Stimulated activated CD4-positive, alpha-beta T cell treated with anti-CD3 and anti-CD28 coated beads, Interleukin-4, amount 100 ng/mL, for 48 hours (primary cell): ENCODE data around the gene LRRC15.

Experiments
- DNase-seq, 2 donors: peaks; one replicate each; pipeline ENCODE4 v3.0.0-alpha.2; 2020; ENCODE audit warnings: low read depth in 2 of 2

Gene LRRC15

DNA sequence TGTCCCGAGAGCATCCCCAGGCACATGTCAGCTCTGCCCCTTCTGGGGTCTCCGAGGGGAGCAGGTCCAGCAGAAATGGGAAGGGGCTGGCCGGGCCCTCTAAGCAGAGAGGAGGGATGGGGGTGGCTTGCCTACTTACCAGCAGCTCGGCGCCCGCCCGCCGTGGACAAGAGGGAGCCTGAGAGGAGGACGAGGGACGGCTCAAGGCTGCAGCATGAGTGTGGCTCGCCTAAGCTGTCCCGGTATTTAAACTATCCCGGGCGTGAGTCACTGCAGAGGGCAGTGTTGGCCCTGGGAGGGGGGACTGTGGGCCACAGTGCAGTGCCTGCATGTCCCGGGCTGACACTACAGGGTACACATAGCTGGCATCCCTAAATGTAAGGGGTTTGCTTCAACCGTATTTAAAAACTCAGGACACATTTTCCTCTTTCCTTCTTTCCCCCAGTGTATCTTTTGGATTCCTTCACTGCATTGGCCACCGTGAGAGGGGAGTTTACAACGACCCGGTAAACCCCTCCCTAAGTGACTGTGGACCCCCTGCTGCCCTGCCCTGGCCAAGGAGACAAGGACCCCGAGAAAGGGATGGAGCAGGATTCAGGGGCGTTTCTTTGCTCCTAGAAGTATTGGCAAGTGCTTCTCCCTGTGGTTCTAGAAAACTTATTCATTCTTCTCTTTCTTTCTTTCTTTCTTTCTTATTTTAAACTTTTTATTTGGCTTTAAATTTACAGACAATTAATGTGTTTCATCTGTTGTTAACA lies at the start of gene LRRC15:
TSS of gene LRRC15 (minus strand) at position 222 of the 758 bp plus-strand sequence. CDS start 8,700 bp downstream, outside the sequence.
- no peak for DNase-seq

- no peak for DNase-seq
Observed at GRCh38 chr3:194418671-194419070, 49.1 kb upstream of the LRRC15 start.

DNA sequence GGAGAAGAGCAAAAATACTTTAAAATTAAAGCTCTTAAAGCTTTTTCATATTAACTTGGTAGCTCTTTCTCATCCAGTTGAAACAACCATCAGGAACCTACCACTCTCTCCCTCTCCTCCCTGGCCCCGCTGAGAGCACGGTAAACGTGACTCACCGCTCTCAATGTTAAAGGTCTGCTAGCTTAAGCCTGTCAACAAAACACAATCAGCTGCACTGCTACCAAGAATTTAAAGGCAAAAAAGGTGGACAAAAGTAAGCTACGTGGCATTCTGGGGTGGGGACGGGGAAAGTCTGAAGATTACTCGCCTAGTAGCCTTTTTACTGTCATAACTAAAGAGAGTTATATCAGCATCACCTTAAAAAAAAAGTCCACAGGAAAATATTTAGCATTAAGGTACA lies 37.9 kb upstream of the LRRC15 start:
- DNase-seq, result no peak

DNA sequence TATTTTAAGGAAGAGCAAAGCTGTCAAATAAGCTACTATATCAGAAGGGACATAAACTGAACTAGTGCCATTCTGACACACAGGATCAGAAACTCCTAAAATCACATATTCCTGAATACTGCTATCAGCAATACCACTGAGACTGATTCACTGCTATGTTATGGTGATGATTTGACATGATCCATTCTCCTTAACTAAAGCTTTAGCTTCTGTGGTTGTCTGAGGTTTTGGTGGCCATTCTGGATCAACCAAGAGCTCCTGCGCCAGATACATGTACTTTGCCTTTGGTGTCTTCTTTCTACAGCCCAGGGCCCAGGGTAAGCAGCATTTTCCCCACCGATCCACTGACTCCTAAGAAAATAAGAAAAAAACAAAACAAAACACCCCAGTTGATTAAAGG lies 36.2 kb upstream of the LRRC15 start:
- no peak for DNase-seq

- peak in 1 of 2 donors; percentile 26 for DNase-seq
Observed at GRCh38 chr3:194404365-194405140, 35.0 kb upstream of the LRRC15 start.

DNA sequence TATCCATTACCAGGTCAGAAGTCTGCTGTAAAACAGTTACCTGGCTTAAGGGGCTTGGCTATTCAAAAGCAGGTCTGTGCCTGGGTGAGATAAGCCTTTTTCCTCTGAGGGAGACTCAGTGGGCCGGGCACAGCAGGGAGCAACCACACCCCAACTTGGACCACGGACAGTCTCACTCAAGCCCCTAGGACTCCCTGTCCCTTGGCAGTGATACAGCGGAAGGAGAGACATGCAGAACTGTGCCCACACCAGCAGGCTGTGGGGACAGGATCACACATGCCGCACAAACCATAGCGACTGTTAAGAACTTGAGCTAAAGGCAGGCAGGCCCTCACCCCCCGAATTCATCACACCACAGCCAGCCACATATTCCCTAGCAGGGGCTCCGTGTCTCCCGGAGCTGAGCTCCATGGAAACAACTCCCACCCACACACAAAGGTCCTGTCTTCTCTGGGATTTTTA lies 32.4 kb upstream of the LRRC15 start:
- no peak for DNase-seq

DNA sequence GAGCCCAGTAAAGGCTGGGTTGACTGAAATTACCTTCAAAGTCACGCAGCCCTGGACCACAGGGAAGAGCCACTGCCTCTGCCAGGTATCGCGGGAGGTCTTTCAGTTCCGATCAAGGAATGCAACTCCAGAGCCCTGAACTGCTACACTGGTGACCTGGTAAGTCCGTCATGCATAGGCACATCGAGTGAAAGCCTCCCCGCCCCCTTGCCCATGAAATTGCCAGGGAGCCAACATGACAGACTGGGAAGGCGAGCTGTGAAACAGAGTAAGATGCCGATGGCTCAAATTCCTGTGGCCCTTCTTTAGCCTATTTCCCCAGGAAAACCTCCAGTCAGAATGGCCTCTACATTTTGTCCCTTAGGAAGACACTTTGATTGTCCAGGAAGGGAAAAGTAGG lies 31.8 kb upstream of the LRRC15 start:
- no peak for DNase-seq

DNA sequence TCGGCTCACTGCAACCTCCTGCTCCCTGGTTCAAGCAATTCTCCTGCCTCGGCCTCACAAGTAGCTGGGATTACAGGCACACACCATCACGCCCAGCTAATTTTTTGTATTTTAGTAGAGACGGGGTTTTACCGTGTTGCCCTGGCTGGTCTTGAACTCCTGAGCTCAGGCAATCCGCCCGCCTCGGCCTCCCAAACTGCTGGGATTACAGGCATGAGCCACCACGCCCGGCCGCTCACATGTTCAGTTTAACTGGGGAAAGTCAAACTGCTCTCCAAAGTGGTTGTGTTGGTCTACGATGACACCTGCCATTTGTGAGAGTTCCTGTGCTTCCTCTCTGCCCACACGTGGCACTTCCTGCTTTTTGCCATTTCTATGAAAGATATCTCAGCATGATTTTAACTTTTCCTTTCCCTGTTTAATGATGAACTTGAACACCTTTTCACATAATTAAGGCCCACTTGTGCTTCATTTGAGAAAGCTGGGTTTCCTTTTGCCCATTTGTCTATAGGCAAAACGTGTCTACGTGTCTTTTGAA lies 30.4 kb upstream of the LRRC15 start:
- DNase-seq, result no peak

DNA sequence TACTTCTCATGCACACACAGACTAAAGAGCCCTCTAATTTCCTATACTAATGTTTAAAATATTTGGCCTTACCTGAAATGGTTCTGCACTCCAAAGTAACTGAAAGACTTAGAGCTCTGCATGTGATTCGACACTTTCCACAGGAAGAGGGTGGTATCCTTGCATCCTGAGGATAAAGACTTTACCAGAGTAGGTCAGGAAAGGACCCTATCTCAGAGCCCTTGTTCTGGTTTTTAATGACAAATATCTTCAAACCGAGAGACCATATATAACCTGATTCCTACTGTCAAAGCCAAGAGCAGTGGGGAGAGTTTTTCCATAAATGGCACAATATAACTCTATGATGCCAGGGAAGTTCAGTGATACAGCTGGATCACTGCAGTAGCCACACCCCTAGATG lies 29.6 kb upstream of the LRRC15 start, which contains the start of gene GP5:
TSS of gene GP5 (minus strand) at position 101 of the 400 bp plus-strand sequence. CDS start 984 bp downstream, outside the sequence.
- DNase-seq, result no peak

DNA sequence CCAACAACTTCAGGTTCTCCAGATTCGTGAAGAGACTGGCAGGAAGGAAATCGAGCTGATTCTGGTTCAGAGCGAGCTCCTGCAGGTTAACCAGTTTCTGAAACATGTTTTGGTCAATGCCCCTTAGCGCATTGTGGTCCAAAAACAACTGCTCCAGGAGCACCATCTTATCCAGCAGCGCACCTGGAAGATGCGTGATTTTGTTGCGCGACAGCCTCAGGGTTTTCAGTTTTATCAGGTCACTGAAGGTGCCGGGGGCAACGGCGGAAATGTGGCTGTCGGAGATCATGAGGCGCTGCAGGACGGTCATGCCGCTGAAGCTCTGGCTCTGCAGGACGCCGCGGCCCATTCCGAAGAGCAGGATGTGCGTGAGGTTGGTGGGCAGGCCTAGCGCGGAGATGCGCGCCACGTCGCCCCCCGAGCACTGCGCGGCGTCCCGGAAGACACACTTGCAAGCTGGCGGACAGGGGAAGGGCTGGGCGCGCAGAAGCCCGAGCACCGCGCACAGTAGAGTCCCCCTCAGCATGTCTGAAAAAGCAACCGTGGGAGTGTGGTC lies 28.3 kb upstream of the LRRC15 start:
- DNase-seq, result no peak

DNA sequence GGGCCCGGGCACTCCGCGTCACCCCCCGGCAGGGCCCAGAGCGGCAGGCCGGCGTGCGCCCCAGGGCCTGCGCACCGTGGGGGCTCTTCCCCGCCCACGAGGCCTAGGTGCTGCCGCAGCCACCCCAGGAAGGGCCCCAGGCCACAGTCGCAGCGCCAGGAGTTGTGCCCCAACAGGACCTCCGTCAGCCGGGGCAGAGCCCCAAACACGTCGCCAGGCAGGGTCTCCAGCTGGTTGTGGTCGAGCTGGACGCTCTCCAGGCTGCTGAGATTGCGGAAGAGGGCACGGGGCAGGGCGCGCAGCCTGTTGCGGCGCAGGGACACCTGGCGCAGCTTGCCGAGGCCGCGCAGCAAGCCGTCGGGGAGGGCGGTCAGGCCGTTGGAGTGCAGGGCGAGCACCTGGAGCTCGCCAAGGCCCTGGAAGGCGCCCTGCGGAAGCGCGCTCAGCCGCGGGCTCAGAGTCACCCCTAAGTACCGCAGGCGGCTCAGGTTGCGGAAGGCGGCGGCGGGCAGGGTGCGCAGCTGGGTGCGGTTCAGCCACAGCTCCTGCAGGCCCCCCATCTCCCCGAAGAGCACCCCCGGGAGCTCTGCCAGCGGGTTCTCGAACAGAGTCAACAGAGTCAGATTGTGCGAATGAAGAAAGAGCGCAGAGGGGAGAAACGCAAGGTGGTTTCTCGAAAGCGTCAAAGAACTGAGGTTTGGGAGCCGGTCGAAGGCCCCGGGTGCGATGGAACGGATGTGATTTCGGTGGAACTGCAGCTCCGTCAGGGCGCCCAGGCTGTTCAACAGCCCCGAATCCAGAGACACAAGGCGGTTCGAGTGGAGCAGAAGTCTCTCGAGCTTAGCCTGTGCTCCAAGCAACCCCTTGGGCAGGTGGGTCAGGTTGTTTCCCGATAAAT lies 27.6 kb upstream of the LRRC15 start:
- DNase-seq, result no peak

DNA sequence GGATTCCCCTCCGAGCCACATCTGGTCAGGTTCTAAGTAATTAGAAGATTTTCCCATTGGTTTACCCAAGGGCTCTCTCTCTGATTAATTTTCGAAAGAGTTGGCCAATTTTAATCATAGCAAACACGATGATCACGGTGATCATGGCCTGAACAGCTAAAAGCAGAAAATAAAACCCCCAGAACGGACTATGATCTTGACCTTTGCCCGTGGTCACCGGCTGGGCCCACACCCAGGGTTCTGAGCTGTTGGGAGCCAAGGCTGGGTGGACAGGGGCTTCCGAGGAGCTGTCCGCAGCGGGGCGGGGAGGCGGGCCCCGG lies 27.0 kb upstream of the LRRC15 start:
- DNase-seq, result no peak

DNA sequence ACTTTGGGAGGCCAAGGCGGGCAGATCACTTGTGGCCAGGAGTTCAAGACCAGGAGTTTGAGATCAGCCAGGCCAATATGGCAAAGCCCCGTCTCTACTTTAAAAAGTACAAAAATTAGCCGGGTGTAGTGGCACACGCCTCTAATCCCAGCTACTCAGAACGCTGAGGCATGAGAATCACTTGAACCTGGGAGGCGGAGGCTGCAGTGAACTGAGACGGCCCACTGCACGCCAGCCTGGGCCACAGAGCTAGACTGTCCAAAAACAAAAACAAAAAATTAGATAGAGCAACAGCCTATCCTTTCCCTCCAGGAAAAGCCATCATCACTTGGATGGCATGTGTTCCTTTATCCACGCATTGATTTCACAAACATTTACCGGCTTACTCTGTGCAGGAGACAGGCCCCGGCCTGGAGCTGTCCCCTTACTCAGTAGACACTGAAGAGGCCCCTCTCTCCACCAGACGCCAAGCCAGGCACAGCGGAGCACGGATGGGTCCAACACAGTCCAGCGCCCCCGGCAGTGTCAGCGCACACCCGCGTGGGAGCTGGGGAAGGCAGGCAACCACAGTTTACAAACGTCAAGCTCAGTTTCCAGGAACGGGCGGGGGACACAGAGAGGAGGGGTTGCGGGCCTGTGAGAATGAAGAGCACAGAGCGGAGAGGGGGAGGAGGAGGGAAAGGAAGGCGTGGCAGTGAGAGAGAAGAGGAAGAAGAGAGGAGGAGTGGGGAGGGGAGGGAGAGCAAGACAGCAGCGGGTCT lies 26.4 kb upstream of the LRRC15 start:
- DNase-seq, result peak; percentile 32 to 37

DNA sequence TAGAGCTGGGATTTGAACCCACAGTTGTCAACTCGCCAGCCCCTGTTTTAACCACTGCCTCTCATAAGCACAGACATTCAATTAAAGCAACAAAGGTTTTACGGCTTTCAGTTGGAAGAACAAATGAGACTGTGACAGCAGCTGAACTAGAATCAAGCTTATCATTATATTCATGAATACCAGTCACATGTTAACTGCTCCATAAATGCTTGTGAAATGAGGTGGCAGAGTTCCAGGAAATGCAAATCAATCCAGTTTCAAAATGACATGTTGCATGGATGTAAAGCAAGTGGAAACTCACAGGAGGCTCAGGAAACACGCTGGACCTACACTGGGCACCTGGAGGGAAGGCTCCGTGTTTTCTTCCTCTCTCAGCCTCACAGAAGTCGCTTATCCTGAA lies 25.7 kb upstream of the LRRC15 start:
- DNase-seq, result no peak

GRCh38 chr3:194392576-194392975 lies 23.0 kb upstream of the LRRC15 start:
- DNase-seq, result no peak

- no peak for DNase-seq
Observed at GRCh38 chr3:194390835-194391234, 21.3 kb upstream of the LRRC15 start.

GRCh38 chr3:194389269-194389668 lies 19.7 kb upstream of the LRRC15 start:
- no peak for DNase-seq

DNA sequence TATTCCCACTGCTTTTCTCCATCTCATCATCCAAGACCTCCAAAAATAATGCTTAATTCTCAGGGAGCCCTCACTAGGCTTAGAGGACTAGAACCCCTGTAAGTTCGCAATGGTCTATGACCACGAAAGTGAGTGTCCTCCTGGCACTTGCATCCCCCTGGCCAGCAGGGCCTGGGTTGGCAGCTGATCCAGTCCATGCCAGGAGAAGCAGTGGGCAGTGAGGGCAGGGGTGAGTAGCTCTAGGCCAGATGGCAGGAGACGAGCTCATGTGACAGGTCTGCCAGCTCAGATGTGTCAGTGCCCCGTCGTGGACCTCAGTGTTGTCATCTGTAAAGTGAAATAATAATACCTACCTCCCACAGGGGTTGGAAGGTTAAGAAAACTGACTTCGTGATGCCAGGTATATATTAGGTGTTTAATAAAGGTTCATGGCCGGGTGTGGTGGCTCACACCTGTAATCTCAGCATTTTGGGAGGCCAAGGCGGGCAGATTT lies 18.4 kb upstream of the LRRC15 start:
- DNase-seq, result no peak

GRCh38 chr3:194387276-194387675 lies 17.7 kb upstream of the LRRC15 start:
- DNase-seq, result no peak

DNA sequence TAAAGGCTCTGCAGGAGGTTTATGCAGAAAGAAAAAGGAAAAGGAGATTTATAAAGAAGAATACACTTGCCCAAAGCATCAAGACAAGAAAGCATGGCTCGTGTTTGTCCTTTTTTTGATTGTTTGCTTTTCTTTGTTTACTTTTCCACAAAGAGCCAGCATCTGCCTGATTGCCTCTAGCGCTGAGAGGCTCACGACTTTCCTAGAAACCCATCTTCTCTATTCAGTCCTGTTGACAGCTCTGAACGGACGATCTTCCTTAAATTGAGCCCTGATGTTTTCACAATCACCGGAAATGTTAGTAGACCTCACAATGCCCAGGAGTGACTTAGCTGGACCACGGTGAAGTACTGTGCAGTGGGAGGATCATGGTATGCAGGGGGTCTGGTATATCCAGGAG lies 17.1 kb upstream of the LRRC15 start:
- no peak for DNase-seq

GRCh38 chr3:194386066-194386465 lies 16.5 kb upstream of the LRRC15 start:
- DNase-seq, result no peak
